Upper lobe of left lung (tissue), 6 donors: ENCODE data around the gene PRCD. TPM values are rescaled to one million over a fixed set of nuclear protein-coding genes. Genes with fewer than 3 reads are reported as not detected.

ENCODE experiments used
- ATAC-seq, 2 donors: fragments of 200-7000 bp; cut with Tn5 transposase; one replicate each; pipeline ENCODE4 v1.9.1; 2022; ENCODE audit warnings: mild to moderate bottlenecking in 2 of 2, moderate library complexity in 2 of 2; ENCODE audit not compliant: low FRiP score in 2 of 2
- DNase-seq, 2 donors: peaks; one replicate each; pipeline ENCODE4 v3.0.0-alpha.2; 2019 to 2020
- H3K27ac ChIP-seq, 4 donors: fragments of 200-600 bp; sonication (generic); one replicate each; pipeline ENCODE4 v1.5.1; 2016 to 2019
- H3K27me3 ChIP-seq, 4 donors: fragments of 200-600 bp; sonication (generic); one replicate each; pipeline ENCODE4 v1.5.1; 2017 to 2019
- H3K36me3 ChIP-seq, 4 donors: fragments of 200-600 bp; sonication (generic); one replicate each; pipeline ENCODE4 v1.5.1; 2016 to 2019
- H3K4me1 ChIP-seq, 4 donors: fragments of 200-600 bp; sonication (generic); one replicate each; pipeline ENCODE4 v1.5.1; 2018 to 2019
- H3K4me3 ChIP-seq, 4 donors: fragments of 200-600 bp; sonication (generic); one replicate each; pipeline ENCODE4 v1.5.1; 2017 to 2019; ENCODE audit warnings: mild to moderate bottlenecking in 2 of 4, moderate library complexity in 1 of 4
- H3K9me3 ChIP-seq, 4 donors: fragments of 200-600 bp; sonication (generic); one replicate each; pipeline ENCODE4 v1.5.1; 2018 to 2019
- CTCF ChIP-seq, 6 experiments: fragments of 450-650 bp in 4 of 6; fragments of 200-600 bp in 2 of 6; sonication (generic) in 2 of 6; IDR thresholded peaks; one replicate each; pipeline ENCODE4 v1.5.1; 2016 to 2019; ENCODE audit warnings: antibody characterized with exemption in 6 of 6
- EP300 ChIP-seq, 4 donors: sonication (generic); formaldehyde crosslinking; IDR thresholded peaks; one replicate each; pipeline ENCODE4 v1.5.1; 2017; ENCODE audit warnings: antibody characterized with exemption in 4 of 4, control low read depth in 2 of 4
- POLR2A ChIP-seq, 4 donors: fragments of 450-650 bp; IDR thresholded peaks; one replicate each; pipeline ENCODE4 v1.5.1; 2016 to 2017; ENCODE audit warnings: antibody characterized with exemption in 4 of 4, mild to moderate bottlenecking in 2 of 4
- POLR2AphosphoS5 ChIP-seq, 2 donors: sonication (generic); formaldehyde crosslinking; IDR thresholded peaks; one replicate each; pipeline ENCODE4 v1.5.1; 2017; ENCODE audit warnings: antibody characterized with exemption in 2 of 2
- WGBS, 2 donors: methylation state at CpG; one replicate each; pipeline ENCODE4 v1.1.5; 2017 to 2018; 5-methylcytosine and 5-hydroxymethylcytosine counted together
- total RNA-seq, 6 donors: library from RNA; depleted of rRNA in 4 of 6; stranded (reverse); fragments of >200 nt in 4 of 6; gene quantifications; one replicate each; pipeline versions ENCODE4 v1.1.0 to v1.2.1, GENCODE V29; 2016 to 2021
- donor health status: DM: no; HTN: no; CAD: no; lungs with moderate emphysema.
- donor health status: DM: no; HTN: yes; CAD: no; lungs with severe emphysema.

PRCD gene
- total RNA-seq, 6 donors from 2014 or later: 3.0 to 13.9 (median 7.2) TPM; not detected in 1

GRCh38 chr17:76577876-76578275 is 38.0 kb downstream of the PRCD start:
- H3K4me3 ChIP-seq: no peak overlapping the region
- H3K36me3 ChIP-seq: no peaks in the 10 kb centered on the region
- no peaks in the 10 kb centered on the region for H3K27me3 ChIP-seq
- TF ChIP-seq CTCF (IDR thresholded peaks at IDR 0.05) (no peak), EP300 (IDR thresholded peaks at IDR 0.05) (no peak), POLR2AphosphoS5 (IDR thresholded peaks at IDR 0.05) (no peak)
- 77 to 93% methylated on average over 7 of the region's 7 CpGs for WGBS, 2 donors
- DNase-seq: no peak
- ATAC-seq: no peak
- H3K4me1 ChIP-seq: no peaks in the 10 kb centered on the region
- peak overlapping the region in 1 of 4 donors; percentile 35 for H3K27ac ChIP-seq
- H3K9me3 ChIP-seq: no peaks in the 10 kb centered on the region

GRCh38 chr17:76578376-76578775 is 38.5 kb downstream of the PRCD start:
- Histone ChIP-seq H3K9me3 (no peaks in the 10 kb centered on the region), H3K4me3 (no peak overlapping the region), H3K4me1 (no peaks in the 10 kb centered on the region), H3K27ac (peak overlapping the region in 1 of 4 donors; percentile 35), H3K36me3 (no peaks in the 10 kb centered on the region), H3K27me3 (no peaks in the 10 kb centered on the region)
- peak in 1 of 2 donors; percentile 45 for DNase-seq
- TF ChIP-seq POLR2AphosphoS5 (IDR thresholded peaks at IDR 0.05): no peak
- TF ChIP-seq EP300 (IDR thresholded peaks at IDR 0.05): no peak
- TF ChIP-seq CTCF (IDR thresholded peaks at IDR 0.05): no peak
- TF ChIP-seq POLR2A (IDR thresholded peaks at IDR 0.05): no peak
- 54 to 58% methylated on average over 5 of the region's 5 CpGs for WGBS, 2 donors
- peak in 1 of 2 donors; percentile 52 for ATAC-seq

GRCh38 chr17:76579281-76579680 is 39.4 kb downstream of the PRCD start:
- Histone ChIP-seq H3K36me3 (no peaks in the 10 kb centered on the region), H3K27me3 (no peaks in the 10 kb centered on the region), H3K4me3 (no peak overlapping the region), H3K9me3 (no peaks in the 10 kb centered on the region), H3K4me1 (peaks cover 0 to 3% (median 0%) of the 10 kb centered on the region in 4 donors), H3K27ac (peak overlapping the region in 1 of 4 donors; percentile 11)
- TF ChIP-seq CTCF (IDR thresholded peaks at IDR 0.05): no peak
- 85 to 88% methylated on average over 2 of the region's 2 CpGs for WGBS, 2 donors
- ATAC-seq: no peak
- no peak for DNase-seq

- H3K27me3 ChIP-seq: peaks cover 0 to 3% (median 0%) of the 10 kb centered on the region in 4 donors
- no peak overlapping the region for H3K4me3 ChIP-seq
- peaks cover 7 to 25% (median 12%) of the 10 kb centered on the region in 4 donors for H3K4me1 ChIP-seq
- WGBS, 2 donors: 85 to 94% methylated on average over 5 of the region's 5 CpGs
- no peaks in the 10 kb centered on the region for H3K9me3 ChIP-seq
- TF ChIP-seq POLR2A (IDR thresholded peaks at IDR 0.05) (no peak), CTCF (IDR thresholded peaks at IDR 0.05) (no peak), POLR2AphosphoS5 (IDR thresholded peaks at IDR 0.05) (no peak), EP300 (IDR thresholded peaks at IDR 0.05) (no peak)
- DNase-seq (no peak), ATAC-seq (no peak)
- no peak overlapping the region for H3K27ac ChIP-seq
- H3K36me3 ChIP-seq: no peaks in the 10 kb centered on the region
These were observed 41.7 kb downstream of the PRCD start for GRCh38 chr17:76581515-76581914.

GRCh38 chr17:76582660-76583059 is 42.8 kb downstream of the PRCD start:
- ATAC-seq (no peak), DNase-seq (no peak)
- Histone ChIP-seq H3K36me3 (no peaks in the 10 kb centered on the region), H3K27ac (no peak overlapping the region), H3K4me1 (peaks cover 12 to 31% (median 18%) of the 10 kb centered on the region in 4 donors), H3K27me3 (peaks cover 0 to 3% (median 0%) of the 10 kb centered on the region in 4 donors), H3K4me3 (no peak overlapping the region), H3K9me3 (no peaks in the 10 kb centered on the region)
- no peak for TF ChIP-seq POLR2AphosphoS5 (IDR thresholded peaks at IDR 0.05)
- no peak for TF ChIP-seq POLR2A (IDR thresholded peaks at IDR 0.05)
- 53 to 65% methylated on average over 3 of the region's 3 CpGs for WGBS, 2 donors
